GM21723 (cell line): Measurements from ENCODE around the gene UBN2.
"Not testable (repeated sequence)": the region's sequence is repeated elsewhere in the genome, so short reads cannot be mapped to it uniquely, and the experiment has no call there.

Source experiments
- ATAC-seq: cut with Tn5 transposase; IDR thresholded peaks from one replicate; pipeline ENCODE4 v1.9.1; 2021; ENCODE audit warnings: mild to moderate bottlenecking, moderate library complexity; ENCODE audit not compliant: unreplicated experiment

Gene UBN2

GRCh38 chr7:139230774-139231512 is at the start of gene UBN2:
Gene UBN2, plus strand, starts transcription at chr7:139231237. Its CDS starts 248 bp downstream, at chr7:139231485.
- ATAC-seq = peak; percentile 97

GRCh38 chr7:139181404-139181803 is 49.6 kb upstream of the UBN2 start:
- ATAC-seq = no peak

- ATAC-seq = no peak
These were observed 48.7 kb upstream of the UBN2 start for GRCh38 chr7:139182363-139182762.

- no peak for ATAC-seq
These were observed 47.8 kb upstream of the UBN2 start for GRCh38 chr7:139183251-139183650.

GRCh38 chr7:139183878-139184338 is 47.1 kb upstream of the UBN2 start:
- ATAC-seq = no peak

- ATAC-seq = no peak
These were observed 44.9 kb upstream of the UBN2 start for GRCh38 chr7:139186146-139186545.

GRCh38 chr7:139189357-139189756 is 41.7 kb upstream of the UBN2 start:
- ATAC-seq = no peak

GRCh38 chr7:139192014-139192706 is 38.9 kb upstream of the UBN2 start:
- no peak for ATAC-seq

GRCh38 chr7:139200382-139200781 is 30.7 kb upstream of the UBN2 start:
- no peak for ATAC-seq

GRCh38 chr7:139203992-139204391 is 27.0 kb upstream of the UBN2 start:
- no peak for ATAC-seq

- no peak for ATAC-seq
These were observed 25.2 kb upstream of the UBN2 start for GRCh38 chr7:139205843-139206242.

GRCh38 chr7:139212133-139212532 is 18.9 kb upstream of the UBN2 start:
- no peak for ATAC-seq

GRCh38 chr7:139213489-139213888 is 17.5 kb upstream of the UBN2 start:
- ATAC-seq = not testable (repeated sequence)

GRCh38 chr7:139218173-139218572 is 12.9 kb upstream of the UBN2 start:
- no peak for ATAC-seq

GRCh38 chr7:139224219-139224618 is 6.8 kb upstream of the UBN2 start:
- no peak for ATAC-seq

GRCh38 chr7:139224836-139225235 is 6.2 kb upstream of the UBN2 start:
- ATAC-seq = not testable (repeated sequence)

GRCh38 chr7:139225286-139226157 is 5.5 kb upstream of the UBN2 start:
- not testable (repeated sequence) for ATAC-seq

- ATAC-seq = not testable (repeated sequence)
These were observed 4.9 kb upstream of the UBN2 start for GRCh38 chr7:139226158-139226515.

- not testable (repeated sequence) for ATAC-seq
These were observed 4.0 kb upstream of the UBN2 start for GRCh38 chr7:139226988-139227488.

GRCh38 chr7:139230023-139230422 is 1.0 kb upstream of the UBN2 start:
- ATAC-seq = no peak

GRCh38 chr7:139230484-139230773 is 608 bp upstream of the UBN2 start:
- ATAC-seq = no peak
